Measurements from ENCODE around the gene LAMC2. TPM values are rescaled to one million over a fixed set of nuclear protein-coding genes. Genes with fewer than 3 reads are reported as not detected.

The LAMC2 gene
- total and polyA plus RNA-seq, 4 experiments from 2014 or later: not detected

DNA sequence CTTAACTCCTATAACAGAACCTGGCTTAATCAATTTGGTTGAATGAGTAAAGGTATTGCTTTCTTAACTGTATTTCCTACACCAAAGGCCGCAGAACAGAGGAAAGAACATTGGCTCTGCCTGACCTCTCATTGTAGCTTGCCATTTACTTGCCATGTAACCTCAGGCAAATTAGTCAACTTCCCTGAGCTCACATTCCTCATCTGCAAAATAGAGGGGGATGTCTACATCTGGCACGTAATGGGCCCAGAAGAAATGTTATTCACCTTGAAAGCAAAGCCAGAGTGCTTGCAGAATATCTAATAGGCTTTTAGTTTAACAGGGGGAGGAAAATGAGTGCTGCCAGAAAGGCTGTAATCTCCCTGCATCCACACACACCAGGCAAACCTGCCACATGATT, 44.3 kb downstream of the LAMC2 start:
- Mint-ChIP-seq H3K4me1 (no peaks in the 10 kb centered on the region), H3K9me3 (no peaks in the 10 kb centered on the region), H3K36me3 (no peaks in the 10 kb centered on the region), H3K27ac (no peak overlapping the region), H3K27me3 (peaks cover 3 to 7% of the 10 kb centered on the region in 2 donors), H3K4me3 (no peak overlapping the region)
- Histone ChIP-seq H3K4me3 (ENCODE audit: low read length in 2 of 2) (no peak overlapping the region), H3K9me3 (ENCODE audit: control insufficient read depth in 1 of 2, low read length in 2 of 2) (no peaks in the 10 kb centered on the region), H3K36me3 (ENCODE audit: insufficient read depth, low read length) (no peaks in the 10 kb centered on the region), H3K4me1 (ENCODE audit: insufficient read depth, low read length) (no peaks in the 10 kb centered on the region), H3K27ac (ENCODE audit: low read depth, low read length) (no peak overlapping the region), H3K27me3 (ENCODE audit: insufficient read depth, low read length) (no peaks in the 10 kb centered on the region)
- intact Hi-C loops (cut with micrococcal nuclease): no loop called here
- ChIA-PET POLR2A (ENCODE audit: partially characterized antibody) (no interaction called here), CTCF (ENCODE audit: partially characterized antibody) (interaction anchor here (0.7 kb wide), 1 partner anchor 12 kb away, joined by 3 read pairs; no protein-coding TSS in a partner anchor)
- no peak for DNase-seq

DNA sequence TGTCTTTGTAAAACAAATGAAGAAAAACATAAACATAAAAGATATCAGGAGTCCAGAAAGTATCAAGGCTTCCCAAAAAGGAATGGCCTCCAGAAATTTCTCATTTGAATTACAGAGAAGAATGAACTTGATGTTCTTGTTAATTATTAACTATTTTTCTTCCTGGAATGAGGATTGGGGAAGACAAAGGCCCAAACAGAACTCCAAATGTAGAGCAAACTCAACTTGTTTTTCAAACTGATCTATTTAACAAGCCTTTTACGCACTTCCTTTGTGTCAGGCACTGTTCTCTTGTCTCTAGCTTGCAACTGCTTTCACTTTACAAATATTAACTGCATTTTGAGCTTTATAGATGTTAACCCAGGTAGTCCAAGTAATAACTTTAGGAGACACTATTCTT, 45.5 kb downstream of the LAMC2 start:
- H3K27ac Mint-ChIP-seq: no peak overlapping the region
- no peak overlapping the region for H3K4me3 Mint-ChIP-seq
- no peaks in the 10 kb centered on the region for H3K4me1 Mint-ChIP-seq
- intact Hi-C loops (cut with micrococcal nuclease): no loop called here
- CTCF ChIA-PET (ENCODE audit: partially characterized antibody): no interaction called here
- Histone ChIP-seq H3K27me3 (ENCODE audit: insufficient read depth, low read length) (no peaks in the 10 kb centered on the region), H3K4me1 (ENCODE audit: insufficient read depth, low read length) (no peaks in the 10 kb centered on the region), H3K36me3 (ENCODE audit: insufficient read depth, low read length) (no peaks in the 10 kb centered on the region), H3K9me3 (ENCODE audit: control insufficient read depth in 1 of 2, low read length in 2 of 2) (no peaks in the 10 kb centered on the region), H3K27ac (ENCODE audit: low read depth, low read length) (no peak overlapping the region), H3K4me3 (ENCODE audit: low read length in 2 of 2) (no peak overlapping the region)
- H3K27me3 Mint-ChIP-seq: peaks cover 2 to 7% of the 10 kb centered on the region in 2 donors
- H3K36me3 Mint-ChIP-seq: no peaks in the 10 kb centered on the region
- POLR2A ChIA-PET (ENCODE audit: partially characterized antibody): no interaction called here
- no peak for DNase-seq
- H3K9me3 Mint-ChIP-seq: no peaks in the 10 kb centered on the region

DNA sequence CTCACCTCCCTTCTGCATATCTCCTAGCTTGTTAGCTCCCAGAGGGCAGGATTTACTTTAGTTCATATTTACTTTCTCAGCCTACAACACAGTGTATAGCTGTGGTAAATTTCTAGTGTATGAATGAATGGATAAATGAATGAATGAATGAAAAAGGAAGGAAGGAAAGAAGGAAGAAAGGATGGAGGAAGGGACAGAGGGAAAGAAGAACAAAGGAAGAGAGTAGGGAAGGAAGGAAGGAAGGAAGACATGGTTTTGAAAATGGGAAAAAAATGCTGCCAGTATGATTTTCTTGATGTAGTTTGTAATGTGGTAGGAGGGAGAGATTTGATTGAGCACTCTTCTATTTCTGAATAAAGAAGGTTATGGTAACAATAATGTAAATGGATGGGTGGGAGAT, 47.0 kb downstream of the LAMC2 start:
- Mint-ChIP-seq H3K9me3 (no peaks in the 10 kb centered on the region), H3K36me3 (no peaks in the 10 kb centered on the region), H3K4me3 (no peak overlapping the region), H3K4me1 (no peaks in the 10 kb centered on the region), H3K27me3 (peaks cover 0 to 2% of the 10 kb centered on the region in 2 donors), H3K27ac (no peak overlapping the region)
- H3K4me3 ChIP-seq (ENCODE audit: low read length in 2 of 2): no peak overlapping the region
- no peaks in the 10 kb centered on the region for H3K9me3 ChIP-seq (ENCODE audit: control insufficient read depth in 1 of 2, low read length in 2 of 2)
- intact Hi-C loops (cut with micrococcal nuclease): no loop called here
- no peaks in the 10 kb centered on the region for H3K27me3 ChIP-seq (ENCODE audit: insufficient read depth, low read length)
- H3K27ac ChIP-seq (ENCODE audit: low read depth, low read length): no peak overlapping the region
- DNase-seq: no peak
- ChIA-PET POLR2A (ENCODE audit: partially characterized antibody) (no interaction called here), CTCF (ENCODE audit: partially characterized antibody) (interaction anchor here (1.0 kb wide), 1 partner anchor 104 kb away, joined by 3 read pairs; no protein-coding TSS in a partner anchor)
- H3K4me1 ChIP-seq (ENCODE audit: insufficient read depth, low read length): no peaks in the 10 kb centered on the region
- no peaks in the 10 kb centered on the region for H3K36me3 ChIP-seq (ENCODE audit: insufficient read depth, low read length)

DNA sequence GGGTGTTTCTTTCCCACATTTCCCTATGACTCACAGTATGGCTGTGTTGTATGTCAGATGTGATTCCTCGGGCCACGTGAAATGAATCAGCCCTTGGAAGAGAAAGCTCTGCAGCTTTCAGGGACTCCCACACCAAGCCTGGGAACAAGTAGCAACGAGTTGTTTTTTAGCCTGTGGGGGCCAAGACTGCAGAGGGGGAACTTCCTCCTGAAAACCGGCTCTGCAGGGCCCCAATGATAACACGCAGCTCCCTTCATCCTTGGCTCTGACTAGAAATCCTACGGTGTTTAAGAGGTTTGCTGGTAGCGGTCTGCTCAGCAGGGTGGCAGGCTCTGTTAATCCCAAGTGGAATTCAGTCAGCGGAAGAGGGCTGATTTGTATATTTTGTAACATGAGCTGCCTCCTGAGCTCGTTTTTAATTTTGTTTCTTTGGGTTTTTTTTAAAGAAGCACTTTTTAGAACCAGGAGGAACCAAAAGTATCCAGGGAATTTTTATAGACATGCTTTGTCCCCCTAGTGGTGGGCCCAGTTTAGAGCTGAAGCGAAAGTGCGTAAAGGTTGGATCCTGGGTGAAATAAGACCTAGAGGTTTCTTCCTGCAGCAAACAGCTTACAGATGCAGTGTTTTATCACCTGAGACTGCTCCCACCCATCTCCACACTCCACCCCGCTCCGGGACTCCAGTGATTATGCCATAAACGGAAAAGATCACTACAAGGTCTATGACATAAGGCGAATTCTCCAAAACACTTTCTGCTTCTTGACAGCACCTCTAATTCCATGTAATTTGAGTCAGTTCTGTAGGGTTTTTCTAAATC, 48.8 kb downstream of the LAMC2 start:
- H3K9me3 ChIP-seq (ENCODE audit: control insufficient read depth in 1 of 2, low read length in 2 of 2): no peaks in the 10 kb centered on the region
- H3K27ac Mint-ChIP-seq: no peak overlapping the region
- intact Hi-C loops (cut with micrococcal nuclease): no loop called here
- no peaks in the 10 kb centered on the region for H3K36me3 ChIP-seq (ENCODE audit: insufficient read depth, low read length)
- ChIA-PET POLR2A (ENCODE audit: partially characterized antibody) (no interaction called here), CTCF (ENCODE audit: partially characterized antibody) (no interaction called here)
- H3K9me3 Mint-ChIP-seq: no peaks in the 10 kb centered on the region
- H3K27me3 ChIP-seq (ENCODE audit: insufficient read depth, low read length): no peaks in the 10 kb centered on the region
- no peak overlapping the region for H3K4me3 Mint-ChIP-seq
- no peak for DNase-seq
- no peak overlapping the region for H3K4me3 ChIP-seq (ENCODE audit: low read length in 2 of 2)
- H3K36me3 Mint-ChIP-seq: no peaks in the 10 kb centered on the region
- H3K4me1 Mint-ChIP-seq: no peaks in the 10 kb centered on the region
- H3K27me3 Mint-ChIP-seq: peaks cover 0 to 2% of the 10 kb centered on the region in 2 donors
- no peaks in the 10 kb centered on the region for H3K4me1 ChIP-seq (ENCODE audit: insufficient read depth, low read length)
- no peak overlapping the region for H3K27ac ChIP-seq (ENCODE audit: low read depth, low read length)

DNA sequence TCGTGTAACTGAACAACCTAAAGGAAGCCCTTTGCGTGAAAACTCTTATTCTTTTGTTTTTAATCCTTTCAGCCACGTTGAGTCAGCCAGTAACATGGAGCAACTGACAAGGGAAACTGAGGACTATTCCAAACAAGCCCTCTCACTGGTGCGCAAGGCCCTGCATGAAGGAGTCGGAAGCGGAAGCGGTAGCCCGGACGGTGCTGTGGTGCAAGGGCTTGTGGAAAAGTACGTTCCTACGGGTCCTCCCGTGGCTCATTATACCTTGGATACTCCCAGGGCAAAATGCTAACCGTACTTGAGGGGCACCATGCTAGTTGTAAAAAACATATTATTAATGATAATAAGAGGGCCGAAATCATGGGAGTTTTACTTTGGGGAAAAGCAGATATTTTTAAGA, 49.4 kb downstream of the LAMC2 start:
- Mint-ChIP-seq H3K4me3 (no peak overlapping the region), H3K27ac (no peak overlapping the region), H3K4me1 (no peaks in the 10 kb centered on the region), H3K9me3 (no peaks in the 10 kb centered on the region), H3K36me3 (no peaks in the 10 kb centered on the region), H3K27me3 (peaks cover 0 to 3% of the 10 kb centered on the region in 2 donors)
- no peaks in the 10 kb centered on the region for H3K9me3 ChIP-seq (ENCODE audit: control insufficient read depth in 1 of 2, low read length in 2 of 2)
- ChIA-PET POLR2A (ENCODE audit: partially characterized antibody) (no interaction called here), CTCF (ENCODE audit: partially characterized antibody) (no interaction called here)
- intact Hi-C loops (cut with micrococcal nuclease): no loop called here
- H3K36me3 ChIP-seq (ENCODE audit: insufficient read depth, low read length): no peaks in the 10 kb centered on the region
- H3K27ac ChIP-seq (ENCODE audit: low read depth, low read length): no peak overlapping the region
- no peaks in the 10 kb centered on the region for H3K27me3 ChIP-seq (ENCODE audit: insufficient read depth, low read length)
- no peak for DNase-seq
- H3K4me1 ChIP-seq (ENCODE audit: insufficient read depth, low read length): no peaks in the 10 kb centered on the region
- no peak overlapping the region for H3K4me3 ChIP-seq (ENCODE audit: low read length in 2 of 2)

DNA sequence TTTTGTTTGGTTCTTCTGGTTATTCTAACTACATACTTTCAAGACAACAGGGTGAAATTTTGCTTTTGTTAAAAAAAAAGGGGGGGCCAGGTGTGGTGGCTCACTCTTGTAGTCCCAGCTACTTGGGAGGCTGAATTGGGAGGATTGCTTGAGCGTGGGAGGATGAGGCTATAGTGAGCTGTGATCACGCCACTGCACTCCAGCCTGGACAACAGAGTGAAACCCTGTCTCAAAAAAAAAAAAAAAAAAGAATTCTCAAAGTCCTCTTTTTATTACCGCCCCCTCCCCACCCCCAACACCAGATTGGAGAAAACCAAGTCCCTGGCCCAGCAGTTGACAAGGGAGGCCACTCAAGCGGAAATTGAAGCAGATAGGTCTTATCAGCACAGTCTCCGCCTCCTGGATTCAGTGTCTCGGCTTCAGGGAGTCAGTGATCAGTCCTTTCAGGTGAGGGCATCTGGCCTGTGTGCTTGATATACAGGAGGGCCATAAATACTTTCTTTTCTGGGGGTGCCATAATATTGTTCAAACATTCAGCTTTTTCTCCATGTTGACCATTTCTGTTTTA, 50.2 kb downstream of the LAMC2 start:
- CTCF ChIA-PET (ENCODE audit: partially characterized antibody): no interaction called here
- POLR2A ChIA-PET (ENCODE audit: partially characterized antibody): no interaction called here
- peaks cover 0 to 5% of the 10 kb centered on the region in 2 donors for H3K27me3 Mint-ChIP-seq
- no peaks in the 10 kb centered on the region for H3K9me3 Mint-ChIP-seq
- Histone ChIP-seq H3K4me1 (ENCODE audit: insufficient read depth, low read length) (no peaks in the 10 kb centered on the region), H3K27me3 (ENCODE audit: insufficient read depth, low read length) (no peaks in the 10 kb centered on the region), H3K36me3 (ENCODE audit: insufficient read depth, low read length) (no peaks in the 10 kb centered on the region), H3K9me3 (ENCODE audit: control insufficient read depth in 1 of 2, low read length in 2 of 2) (no peaks in the 10 kb centered on the region), H3K4me3 (ENCODE audit: low read length in 2 of 2) (no peak overlapping the region), H3K27ac (ENCODE audit: low read depth, low read length) (no peak overlapping the region)
- no peak overlapping the region for H3K27ac Mint-ChIP-seq
- no peak overlapping the region for H3K4me3 Mint-ChIP-seq
- H3K4me1 Mint-ChIP-seq: no peaks in the 10 kb centered on the region
- no peak for DNase-seq
- no peaks in the 10 kb centered on the region for H3K36me3 Mint-ChIP-seq
- intact Hi-C loops (cut with micrococcal nuclease): no loop called here

DNA sequence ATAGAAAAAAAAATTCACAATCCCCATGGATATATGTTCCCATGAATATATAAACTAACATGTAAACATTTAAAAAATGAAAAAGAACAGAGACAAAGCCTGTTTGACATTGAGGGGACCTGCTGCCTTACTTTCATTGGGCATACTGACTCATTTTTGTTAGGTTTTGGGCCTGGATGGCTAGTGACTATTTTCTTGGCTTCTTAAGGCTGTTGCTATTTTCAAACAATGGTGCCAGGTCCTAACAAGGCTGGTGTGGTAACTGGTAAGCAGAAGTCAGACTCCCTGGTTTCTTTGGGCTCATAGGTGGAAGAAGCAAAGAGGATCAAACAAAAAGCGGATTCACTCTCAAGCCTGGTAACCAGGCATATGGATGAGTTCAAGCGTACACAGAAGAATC, 51.0 kb downstream of the LAMC2 start:
- no peak overlapping the region for H3K4me3 Mint-ChIP-seq
- POLR2A ChIA-PET (ENCODE audit: partially characterized antibody): no interaction called here

More for the DNA sequence above, 51.0 kb downstream of the LAMC2 start:
- peaks cover 0 to 5% of the 10 kb centered on the region in 2 donors for H3K27me3 Mint-ChIP-seq
- Histone ChIP-seq H3K27me3 (ENCODE audit: insufficient read depth, low read length) (no peaks in the 10 kb centered on the region), H3K4me3 (ENCODE audit: low read length in 2 of 2) (no peak overlapping the region), H3K27ac (ENCODE audit: low read depth, low read length) (no peak overlapping the region), H3K9me3 (ENCODE audit: control insufficient read depth in 1 of 2, low read length in 2 of 2) (no peaks in the 10 kb centered on the region), H3K4me1 (ENCODE audit: insufficient read depth, low read length) (no peaks in the 10 kb centered on the region), H3K36me3 (ENCODE audit: insufficient read depth, low read length) (no peaks in the 10 kb centered on the region)
- no peaks in the 10 kb centered on the region for H3K9me3 Mint-ChIP-seq
- DNase-seq: no peak
- no peaks in the 10 kb centered on the region for H3K36me3 Mint-ChIP-seq
- no peak overlapping the region for H3K27ac Mint-ChIP-seq
- H3K4me1 Mint-ChIP-seq: no peaks in the 10 kb centered on the region
- intact Hi-C loops (cut with micrococcal nuclease): no loop called here
- CTCF ChIA-PET (ENCODE audit: partially characterized antibody): no interaction called here

Data from CD4-positive, alpha-beta memory T cell (primary cell).